GM19043 (cell line): ENCODE measurements around the gene ACTR8.
A peak's percentile ranks its signal among the peaks of the same experiment; 100 is the strongest.

Experiments
- ATAC-seq: cut with Tn5 transposase; IDR thresholded peaks from one replicate; pipeline ENCODE4 v1.9.1; 2021; ENCODE audit warnings: low read depth; ENCODE audit not compliant: unreplicated experiment

ACTR8 gene

GRCh38 chr3:53836084-53836872 is 45.7 kb downstream of the ACTR8 start:
- no peak for ATAC-seq

DNA sequence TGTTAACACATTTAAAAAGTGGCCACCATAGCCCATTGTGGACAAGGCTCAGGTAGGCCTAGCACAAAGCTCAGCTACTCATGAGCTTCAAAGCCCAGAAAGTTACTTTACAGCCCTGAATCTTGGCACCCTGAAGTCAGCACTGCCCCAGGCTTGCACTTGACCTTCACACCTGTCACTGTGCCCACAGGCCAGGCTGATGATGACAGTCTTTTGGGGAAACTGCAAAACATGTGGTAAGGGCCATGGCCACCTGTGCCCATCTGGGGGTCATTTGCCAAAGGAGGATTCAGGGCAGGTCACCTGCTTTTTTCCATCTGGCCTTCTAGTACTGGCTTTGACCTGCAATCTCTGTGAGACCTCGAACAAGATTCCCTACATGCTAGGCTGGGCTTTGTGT is 46.7 kb downstream of the ACTR8 start:
- no peak for ATAC-seq

- no peak for ATAC-seq
Measured at GRCh38 chr3:53834429-53835095, 47.4 kb downstream of the ACTR8 start.

DNA sequence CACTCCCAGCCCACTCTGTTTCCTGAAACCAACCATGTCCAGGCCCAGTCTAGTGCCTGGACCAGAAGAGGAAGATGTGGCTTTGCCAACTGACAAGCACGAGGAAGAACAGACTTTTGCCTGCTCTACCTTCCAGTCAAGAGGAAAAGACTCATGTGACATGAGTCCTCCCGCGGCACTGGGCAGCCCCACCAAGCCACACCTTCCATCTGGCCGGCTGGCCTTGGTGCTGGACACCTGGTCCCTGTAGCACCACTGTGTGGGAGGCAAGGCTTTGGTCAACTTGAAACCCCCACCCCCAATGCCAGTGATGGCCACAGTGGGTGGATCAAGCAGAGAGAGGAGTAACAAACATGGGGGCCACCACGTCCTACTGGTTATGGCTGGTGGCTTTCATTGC is 48.3 kb downstream of the ACTR8 start:
- ATAC-seq = no peak

- ATAC-seq = no peak
Measured at GRCh38 chr3:53833053-53833645, 48.8 kb downstream of the ACTR8 start.

GRCh38 chr3:53830944-53831343 is 51.0 kb downstream of the ACTR8 start:
- ATAC-seq = no peak

- ATAC-seq = no peak
Measured at GRCh38 chr3:53829605-53830004, 52.3 kb downstream of the ACTR8 start.

- no peak for ATAC-seq
Measured at GRCh38 chr3:53828581-53828980, 53.4 kb downstream of the ACTR8 start.

- ATAC-seq = no peak
Measured at GRCh38 chr3:53826048-53826447, 55.9 kb downstream of the ACTR8 start.

- no peak for ATAC-seq
Measured at GRCh38 chr3:53824795-53825194, 57.2 kb downstream of the ACTR8 start.

DNA sequence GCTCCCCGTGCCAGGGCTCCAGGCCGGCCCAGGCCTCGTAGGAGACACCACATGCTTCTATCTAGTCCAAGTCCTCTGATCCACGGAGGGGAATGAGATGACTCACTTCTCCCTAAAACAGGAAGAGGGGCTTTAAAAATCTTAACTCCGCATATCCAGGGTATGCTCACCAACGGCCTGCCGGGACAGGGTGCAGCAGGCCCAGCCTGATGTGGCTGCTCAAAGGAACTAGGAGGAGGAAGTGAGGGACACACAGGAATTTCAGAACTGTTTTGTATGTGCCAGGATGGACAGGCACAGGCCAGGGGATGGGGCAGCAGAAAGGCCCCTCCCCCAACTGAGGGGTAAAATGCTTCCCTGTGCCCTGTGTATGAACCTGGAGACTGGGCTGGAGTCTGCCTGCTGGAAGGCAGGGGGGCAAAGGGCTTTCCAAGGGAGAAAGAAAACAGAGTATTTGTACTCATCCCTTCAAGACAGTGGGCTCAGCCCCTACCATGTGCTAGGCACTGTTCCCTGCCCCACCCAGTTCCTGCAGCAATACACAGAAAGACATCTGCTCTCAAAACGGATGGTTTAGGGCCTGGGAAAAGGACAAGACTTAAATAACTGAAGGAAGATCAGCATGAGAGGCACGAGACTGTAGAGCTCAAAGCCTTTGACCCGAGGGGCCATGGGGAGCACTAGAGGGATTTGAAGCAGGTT is 57.8 kb downstream of the ACTR8 start:
- no peak for ATAC-seq

DNA sequence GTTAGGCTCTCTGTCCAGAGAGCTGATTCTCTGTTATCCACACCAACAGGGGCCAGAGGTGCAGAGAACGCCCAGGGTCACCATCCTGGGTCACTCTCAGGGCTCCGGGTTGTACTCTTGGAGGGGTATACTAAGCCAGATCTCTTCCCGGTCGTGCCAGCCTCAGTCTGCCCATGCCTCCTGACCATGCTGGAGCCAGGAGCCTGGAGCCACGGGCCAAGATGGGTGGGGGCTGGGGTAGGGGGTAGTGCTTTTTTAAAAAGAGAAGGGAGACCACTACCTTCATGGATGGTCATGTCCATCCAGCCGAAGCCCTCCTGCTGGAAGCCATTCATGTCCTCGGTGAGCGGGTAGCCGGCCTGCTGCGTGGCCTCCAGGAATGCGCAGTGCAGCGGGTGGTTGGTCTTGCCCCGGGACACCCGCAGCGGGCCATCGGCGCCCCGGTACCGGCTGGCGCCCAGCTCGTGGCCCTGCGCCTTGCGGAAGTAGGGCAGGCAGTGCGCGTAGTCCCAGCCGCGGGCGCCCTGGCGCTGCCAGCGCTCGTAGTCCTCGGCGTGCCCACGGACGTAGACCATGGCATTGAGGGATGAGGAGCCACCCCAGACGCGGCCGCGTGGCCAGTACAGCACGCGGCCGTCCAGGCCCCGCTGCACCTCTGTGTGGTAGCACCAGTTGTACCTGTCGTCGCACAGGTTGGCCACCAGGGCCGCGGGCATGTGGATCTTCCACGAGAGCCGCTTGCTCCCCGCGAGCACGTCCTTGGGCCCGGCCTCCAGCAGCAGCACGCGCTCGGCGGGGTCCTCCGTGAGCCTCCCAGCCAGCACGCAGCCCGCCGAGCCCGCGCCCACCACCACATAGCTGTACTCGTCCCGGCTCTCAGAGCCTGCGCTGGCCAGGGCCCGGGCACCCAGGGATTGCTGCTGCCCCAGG is 58.7 kb downstream of the ACTR8 start:
- ATAC-seq = no peak

DNA sequence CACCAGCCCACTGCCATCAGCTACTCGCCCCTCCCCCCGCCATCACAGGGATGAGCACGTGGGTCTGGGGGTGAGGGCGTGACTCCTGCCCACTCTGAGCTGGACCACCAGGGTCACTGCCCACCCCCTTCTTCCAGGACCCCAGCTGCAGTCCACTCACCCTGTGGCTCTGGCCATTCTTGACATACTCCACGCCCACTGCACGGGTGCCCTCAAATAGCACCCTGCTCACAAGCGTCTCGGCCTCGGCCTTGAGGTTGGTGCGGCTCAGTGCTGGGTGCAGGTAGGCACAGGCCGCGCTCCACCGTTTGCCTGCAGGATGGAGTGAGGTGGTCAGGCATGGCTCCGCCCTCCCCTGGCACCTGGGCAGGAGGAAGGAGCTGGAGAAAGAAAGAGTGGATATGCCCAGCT is 59.6 kb downstream of the ACTR8 start:
- no peak for ATAC-seq

DNA sequence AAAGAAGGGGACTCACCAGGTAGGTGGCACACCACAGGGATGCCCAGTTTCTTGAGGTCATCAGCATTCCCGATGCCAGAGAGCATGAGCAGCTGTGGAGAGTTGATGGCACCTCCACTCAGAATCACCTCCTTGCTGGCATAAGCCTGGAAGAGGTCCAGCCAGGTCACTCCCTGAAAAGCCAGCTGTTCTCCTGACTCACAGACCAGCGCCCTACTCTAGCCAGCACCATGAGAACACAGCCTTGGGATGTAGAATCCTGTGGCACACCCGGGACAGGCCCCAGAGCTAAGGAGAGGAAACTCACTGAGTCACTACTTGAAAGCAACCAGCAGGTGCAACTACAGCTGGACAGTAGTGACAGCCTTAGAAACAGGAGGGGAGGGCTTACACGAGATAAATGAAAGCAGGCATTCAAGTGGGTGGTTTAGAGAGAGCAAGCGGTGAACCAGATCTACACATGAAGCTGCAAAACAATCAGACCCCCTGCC is 60.3 kb downstream of the ACTR8 start:
- peak; percentile 82 for ATAC-seq

DNA sequence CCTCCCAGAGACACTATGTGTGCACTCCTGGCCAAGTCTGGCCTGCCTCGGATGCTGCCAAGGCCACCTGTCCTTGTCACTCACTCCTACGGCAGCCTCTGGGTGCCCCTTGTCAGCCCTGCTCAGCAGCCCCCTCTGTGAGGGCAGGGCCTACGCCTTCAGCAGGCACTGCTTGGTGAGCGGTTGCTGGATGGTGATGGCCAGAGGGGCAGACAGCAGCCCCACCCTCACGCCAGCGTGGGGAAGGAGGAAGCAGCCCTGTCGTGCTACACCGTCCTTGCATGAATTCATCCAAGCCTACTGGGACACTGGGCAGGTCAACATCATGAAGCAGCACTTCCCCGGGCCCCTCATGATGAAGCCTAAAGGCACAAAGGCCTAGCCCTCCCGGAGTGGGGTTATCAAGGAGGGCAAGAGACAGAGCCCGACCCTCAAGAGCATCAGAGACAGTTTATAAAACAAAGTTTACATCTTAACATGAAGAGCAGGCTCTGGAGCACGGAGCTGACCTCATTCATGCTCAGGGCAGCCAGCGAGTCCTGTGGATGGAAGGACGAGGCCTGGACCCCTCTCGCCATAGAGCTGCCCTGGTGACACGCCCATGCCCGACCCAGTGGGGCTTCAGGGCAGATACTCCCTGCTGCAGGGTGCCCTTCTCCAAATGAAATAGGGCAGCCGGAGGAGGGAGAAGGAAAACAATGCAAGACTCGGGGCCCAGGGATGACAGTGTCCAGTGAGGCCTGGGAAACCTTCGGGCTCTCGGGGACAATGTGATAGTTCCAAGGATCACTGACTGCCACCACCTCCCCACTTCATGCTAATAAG is 61.0 kb downstream of the ACTR8 start:
- ATAC-seq = no peak

DNA sequence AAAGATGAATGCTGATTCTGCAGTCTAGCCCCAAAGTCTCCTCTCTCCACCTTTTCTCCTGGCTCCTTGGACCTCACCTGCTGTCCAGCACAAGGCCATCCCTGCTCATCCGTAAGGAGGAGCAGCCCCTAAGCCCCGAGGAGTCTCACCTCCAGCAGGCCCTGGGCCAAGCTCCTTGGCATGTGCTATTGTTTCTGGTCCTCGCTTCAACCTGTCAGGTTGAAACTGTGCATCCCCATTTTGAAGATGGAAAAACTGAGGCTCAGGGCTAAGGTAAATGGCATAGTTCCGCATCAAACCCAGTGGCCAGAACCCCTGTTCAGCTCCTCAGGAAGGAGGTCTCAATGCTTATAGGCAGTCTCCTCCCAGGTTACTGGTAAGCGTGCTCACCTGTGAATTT is 61.9 kb downstream of the ACTR8 start:
- no peak for ATAC-seq

- ATAC-seq = no peak
Measured at GRCh38 chr3:53819163-53819868, 62.6 kb downstream of the ACTR8 start.
